Memory B cell (primary cell): Measurements from ENCODE around the gene TBC1D21.

Experiments used
- ATAC-seq: fragments of 150-1000 bp; cut with Tn5 transposase; 2 replicates; pipeline ENCODE4 v1.10.0; 2021; ENCODE audit warnings: low read depth, mild to moderate bottlenecking, moderate library complexity
- DNase-seq, 2 donors: peaks; one replicate each; pipeline ENCODE4 v3.0.0; 2022; ENCODE audit warnings: low spot score in 2 of 2
- H3K27ac Mint-ChIP-seq: one replicate; pipeline ENCODE4 v1.8.0; 2022; ENCODE audit warnings: mild to moderate bottlenecking, moderate library complexity, mixed read lengths
- H3K27me3 Mint-ChIP-seq: one replicate; pipeline ENCODE4 v1.8.0; 2022; ENCODE audit warnings: mixed read lengths
- H3K36me3 Mint-ChIP-seq: one replicate; pipeline ENCODE4 v1.8.0; 2022; ENCODE audit warnings: mild to moderate bottlenecking, mixed read lengths
- H3K4me1 Mint-ChIP-seq: one replicate; pipeline ENCODE4 v1.8.0; 2022; ENCODE audit warnings: mixed read lengths
- H3K4me3 Mint-ChIP-seq: one replicate; pipeline ENCODE4 v1.8.0; 2022; ENCODE audit warnings: mild to moderate bottlenecking, moderate library complexity, mixed read lengths
- H3K9me3 Mint-ChIP-seq: one replicate; pipeline ENCODE4 v1.8.0; 2022; ENCODE audit warnings: mixed read lengths

Gene TBC1D21

DNA sequence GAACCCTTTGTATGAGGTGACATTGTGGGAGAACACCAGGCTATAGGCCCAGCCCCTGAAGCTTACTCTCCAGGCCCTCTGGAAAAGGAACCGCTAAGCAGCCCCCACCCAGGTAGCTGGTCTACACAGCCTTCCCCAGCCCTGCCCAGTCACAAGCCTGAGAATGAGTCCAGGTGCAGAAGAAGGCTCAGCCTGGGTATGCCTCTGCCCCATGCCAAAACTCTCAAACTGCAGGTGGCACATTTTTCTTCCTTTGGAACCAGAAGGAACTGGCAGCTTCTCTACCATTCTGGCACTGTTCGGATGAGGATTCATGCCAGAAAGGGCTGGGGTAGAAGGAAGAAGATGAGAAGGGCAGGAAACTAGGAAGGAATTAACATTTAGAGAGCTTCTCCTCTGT is 23.7 kb upstream of the TBC1D21 start:
- no peak for ATAC-seq
- Mint-ChIP-seq H3K27ac (no peak overlapping the region), H3K4me3 (no peak overlapping the region)

DNA sequence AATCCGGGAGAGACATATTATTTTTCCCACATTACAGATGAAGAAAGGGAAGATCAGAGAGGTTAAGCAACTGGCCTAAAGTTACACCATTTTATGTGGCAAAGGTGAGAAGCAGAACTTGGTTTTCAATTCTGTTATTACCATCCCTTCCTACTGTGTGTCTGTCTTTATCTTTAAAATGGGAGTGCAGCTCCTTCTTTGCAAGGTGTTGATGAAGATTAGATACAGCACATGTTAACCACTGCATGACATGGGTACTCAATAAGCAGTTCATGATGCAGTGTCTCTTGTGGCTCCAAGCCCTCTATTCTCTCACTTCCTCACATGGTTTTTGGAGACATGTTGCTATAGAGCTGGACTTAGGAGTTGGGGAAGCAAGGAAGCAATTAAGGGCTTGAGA is 23.1 kb upstream of the TBC1D21 start:
- Mint-ChIP-seq H3K36me3 (no peaks in the 10 kb centered on the region), H3K4me1 (no peaks in the 10 kb centered on the region), H3K27ac (no peak overlapping the region), H3K27me3 (peaks cover 22% of the 10 kb centered on the region), H3K4me3 (no peak overlapping the region), H3K9me3 (peaks cover 4% of the 10 kb centered on the region)
- DNase-seq, result no peak
- ATAC-seq, result no peak

More for the DNA sequence above, 23.7 kb upstream of the TBC1D21 start:
- peaks cover 19% of the 10 kb centered on the region for H3K27me3 Mint-ChIP-seq
- no peaks in the 10 kb centered on the region for H3K36me3 Mint-ChIP-seq
- peaks cover 4% of the 10 kb centered on the region for H3K9me3 Mint-ChIP-seq
- H3K4me1 Mint-ChIP-seq, result no peaks in the 10 kb centered on the region
- DNase-seq, result no peak

DNA sequence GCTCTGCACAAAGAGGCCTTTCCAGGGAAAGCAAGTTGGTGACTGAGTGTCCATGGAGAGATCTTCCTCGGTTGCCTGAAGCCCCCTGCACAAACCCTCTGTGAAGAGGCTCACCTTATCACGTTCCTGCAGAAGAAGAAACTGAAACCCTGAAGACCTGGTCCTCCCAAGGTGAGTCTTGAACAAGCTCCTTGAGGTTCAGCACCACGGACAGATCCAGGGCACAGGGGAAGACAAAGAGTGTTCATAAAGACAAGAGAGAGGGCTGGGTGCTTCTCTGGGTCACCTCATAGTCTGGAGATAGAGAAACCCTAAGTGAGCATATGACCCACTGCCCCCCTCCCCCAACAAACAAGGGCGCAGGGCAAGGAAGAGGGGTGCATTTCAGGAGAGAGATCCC is 21.7 kb upstream of the TBC1D21 start:
- peaks cover 26% of the 10 kb centered on the region for H3K27me3 Mint-ChIP-seq
- no peaks in the 10 kb centered on the region for H3K36me3 Mint-ChIP-seq
- H3K4me3 Mint-ChIP-seq, result no peak overlapping the region
- DNase-seq (no peak), ATAC-seq (no peak)
- H3K27ac Mint-ChIP-seq, result no peak overlapping the region
- peaks cover 4% of the 10 kb centered on the region for H3K9me3 Mint-ChIP-seq
- no peaks in the 10 kb centered on the region for H3K4me1 Mint-ChIP-seq

GRCh38 chr15:73852507-73852906 is 20.9 kb upstream of the TBC1D21 start:
- H3K4me1 Mint-ChIP-seq, result no peaks in the 10 kb centered on the region
- H3K4me3 Mint-ChIP-seq, result no peak overlapping the region
- H3K27me3 Mint-ChIP-seq, result peaks cover 30% of the 10 kb centered on the region
- no peak overlapping the region for H3K27ac Mint-ChIP-seq
- no peak for DNase-seq
- no peak for ATAC-seq
- no peaks in the 10 kb centered on the region for H3K36me3 Mint-ChIP-seq
- H3K9me3 Mint-ChIP-seq, result peaks cover 4% of the 10 kb centered on the region

DNA sequence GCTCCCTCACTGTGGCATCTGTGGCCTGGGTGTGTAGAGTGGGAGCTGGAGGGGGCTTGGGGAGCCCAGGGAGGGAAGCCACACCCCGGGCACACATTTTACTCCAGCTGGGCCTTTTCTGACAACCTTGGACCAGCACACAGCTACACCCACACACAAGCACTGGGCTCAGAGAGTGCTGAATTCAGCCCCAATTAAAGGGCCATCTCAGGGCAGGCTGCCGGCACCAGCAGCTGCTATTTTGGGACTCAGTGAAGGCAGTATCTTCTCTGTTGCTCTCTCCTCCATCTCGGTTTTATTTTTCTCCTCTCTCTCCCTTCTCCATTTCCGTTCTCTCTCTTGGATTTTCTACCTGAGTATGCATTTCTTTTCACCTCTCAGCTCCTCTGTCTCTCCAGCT is 19.1 kb upstream of the TBC1D21 start:
- Mint-ChIP-seq H3K27me3 (peaks cover 36% of the 10 kb centered on the region), H3K27ac (no peak overlapping the region), H3K9me3 (peaks cover 4% of the 10 kb centered on the region), H3K36me3 (no peaks in the 10 kb centered on the region), H3K4me1 (no peaks in the 10 kb centered on the region), H3K4me3 (no peak overlapping the region)
- no peak for DNase-seq
- ATAC-seq, result no peak

DNA sequence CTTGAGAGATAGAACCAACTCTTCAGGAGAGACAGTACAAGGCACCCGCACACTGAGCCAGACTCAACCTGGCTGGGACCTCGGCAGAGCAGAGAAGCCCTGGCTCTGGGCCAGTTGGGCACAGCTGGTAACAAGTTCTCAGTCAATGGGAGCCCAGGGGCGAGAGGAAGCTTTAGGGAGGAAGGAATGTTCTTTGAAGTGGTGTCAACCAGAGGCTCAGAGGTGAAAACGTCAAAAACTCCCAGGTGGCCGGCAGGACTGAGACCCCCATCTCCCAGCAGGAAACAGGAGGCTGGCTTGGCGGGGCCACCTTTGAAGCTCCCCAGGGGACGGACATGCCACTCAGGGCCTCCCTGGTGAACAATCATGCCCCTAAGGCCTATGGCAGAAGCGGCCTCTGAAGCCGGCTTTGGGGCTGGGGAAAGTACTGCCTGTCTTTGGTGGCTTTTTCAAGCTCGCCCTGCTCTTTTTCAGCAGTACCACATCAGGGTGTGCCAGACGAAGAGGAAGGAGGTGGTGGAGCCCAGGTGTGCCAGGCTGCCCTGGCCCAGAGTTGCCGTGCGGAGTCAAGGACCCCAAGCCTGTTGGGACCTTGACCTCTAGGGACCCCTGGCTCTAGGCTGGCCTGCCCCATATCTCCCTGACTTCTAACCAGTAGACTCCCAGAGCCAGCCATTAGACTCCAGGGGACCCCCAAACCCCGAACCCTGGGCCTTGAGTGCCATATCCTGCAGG is 16.7 kb upstream of the TBC1D21 start:
- Mint-ChIP-seq H3K27ac (no peak overlapping the region), H3K4me3 (no peak overlapping the region), H3K27me3 (peaks cover 35% of the 10 kb centered on the region), H3K9me3 (peaks cover 2% of the 10 kb centered on the region), H3K4me1 (no peaks in the 10 kb centered on the region), H3K36me3 (no peaks in the 10 kb centered on the region)
- no peak for DNase-seq
- ATAC-seq, result no peak

GRCh38 chr15:73857193-73857920 is 16.0 kb upstream of the TBC1D21 start:
- Mint-ChIP-seq H3K4me1 (no peaks in the 10 kb centered on the region), H3K9me3 (no peaks in the 10 kb centered on the region), H3K36me3 (no peaks in the 10 kb centered on the region), H3K4me3 (no peak overlapping the region), H3K27me3 (peaks cover 34% of the 10 kb centered on the region), H3K27ac (no peak overlapping the region)
- no peak for DNase-seq
- ATAC-seq, result no peak

GRCh38 chr15:73858062-73858461 is 15.3 kb upstream of the TBC1D21 start:
- peaks cover 2% of the 10 kb centered on the region for H3K9me3 Mint-ChIP-seq
- H3K27ac Mint-ChIP-seq, result no peak overlapping the region
- no peaks in the 10 kb centered on the region for H3K4me1 Mint-ChIP-seq
- H3K36me3 Mint-ChIP-seq, result no peaks in the 10 kb centered on the region
- H3K27me3 Mint-ChIP-seq, result peaks cover 29% of the 10 kb centered on the region
- no peak for ATAC-seq
- DNase-seq, result no peak
- H3K4me3 Mint-ChIP-seq, result no peak overlapping the region

DNA sequence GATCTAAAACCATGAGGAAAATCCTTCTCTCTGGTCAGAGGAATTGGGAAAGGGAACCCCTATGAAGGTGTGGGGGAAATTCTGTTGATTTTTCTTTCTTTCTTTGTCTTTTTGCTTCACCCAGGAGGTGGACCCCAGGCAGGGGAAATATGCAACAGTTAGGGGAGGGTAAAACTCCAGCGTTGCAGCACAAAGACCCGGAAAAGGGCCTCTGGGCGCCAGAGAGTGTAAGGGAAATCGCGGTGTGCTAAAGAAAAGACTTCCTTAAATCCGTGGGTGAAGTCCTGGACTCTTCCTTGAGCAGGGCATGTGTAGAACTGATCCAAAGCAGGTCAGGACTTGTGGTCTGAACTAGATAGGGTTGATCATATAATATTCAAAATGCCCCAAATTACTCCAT is 11.1 kb upstream of the TBC1D21 start:
- Mint-ChIP-seq H3K9me3 (peaks cover 7% of the 10 kb centered on the region), H3K27ac (no peak overlapping the region), H3K27me3 (peaks cover 16% of the 10 kb centered on the region), H3K4me3 (no peak overlapping the region), H3K4me1 (no peaks in the 10 kb centered on the region), H3K36me3 (no peaks in the 10 kb centered on the region)
- no peak for DNase-seq
- no peak for ATAC-seq

GRCh38 chr15:73865379-73865778 is 8.0 kb upstream of the TBC1D21 start:
- peaks cover 8% of the 10 kb centered on the region for H3K27me3 Mint-ChIP-seq
- no peak for ATAC-seq
- no peak overlapping the region for H3K4me3 Mint-ChIP-seq
- no peaks in the 10 kb centered on the region for H3K36me3 Mint-ChIP-seq
- no peak for DNase-seq
- peaks cover 7% of the 10 kb centered on the region for H3K9me3 Mint-ChIP-seq
- H3K27ac Mint-ChIP-seq, result no peak overlapping the region
- H3K4me1 Mint-ChIP-seq, result no peaks in the 10 kb centered on the region

GRCh38 chr15:73865904-73866303 is 7.5 kb upstream of the TBC1D21 start:
- Mint-ChIP-seq H3K27me3 (peaks cover 10% of the 10 kb centered on the region), H3K36me3 (no peaks in the 10 kb centered on the region), H3K27ac (no peak overlapping the region), H3K4me1 (no peaks in the 10 kb centered on the region), H3K9me3 (peaks cover 7% of the 10 kb centered on the region), H3K4me3 (no peak overlapping the region)
- no peak for DNase-seq
- ATAC-seq, result no peak

DNA sequence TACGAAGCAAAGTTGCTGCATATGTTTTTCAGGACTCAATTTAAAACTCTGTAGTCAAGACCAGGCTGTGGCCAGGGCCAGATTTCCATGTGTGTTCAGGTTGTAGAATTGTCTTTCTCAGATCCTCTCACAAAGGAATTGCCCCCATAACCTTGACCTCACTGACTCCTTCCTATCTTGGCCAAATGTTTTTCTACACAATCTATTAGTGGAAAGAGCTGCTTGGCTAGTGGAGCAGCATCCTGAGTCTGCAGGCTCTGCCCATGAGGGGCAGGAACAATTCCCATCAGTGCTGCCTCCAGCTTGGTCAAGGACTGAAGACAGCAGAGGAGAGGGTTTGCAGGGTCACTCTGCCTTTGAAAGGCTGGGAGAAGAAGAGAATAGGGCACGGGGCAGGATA is 6.9 kb upstream of the TBC1D21 start:
- Mint-ChIP-seq H3K27ac (no peak overlapping the region), H3K4me3 (no peak overlapping the region), H3K9me3 (peaks cover 7% of the 10 kb centered on the region), H3K4me1 (no peaks in the 10 kb centered on the region), H3K36me3 (no peaks in the 10 kb centered on the region), H3K27me3 (peaks cover 12% of the 10 kb centered on the region)
- no peak for DNase-seq
- no peak for ATAC-seq

- ATAC-seq, result no peak
- Mint-ChIP-seq H3K9me3 (peaks cover 7% of the 10 kb centered on the region), H3K4me1 (no peaks in the 10 kb centered on the region), H3K4me3 (no peak overlapping the region), H3K27ac (no peak overlapping the region), H3K36me3 (no peaks in the 10 kb centered on the region), H3K27me3 (peaks cover 12% of the 10 kb centered on the region)
- no peak for DNase-seq
These were observed 6.4 kb upstream of the TBC1D21 start for GRCh38 chr15:73866881-73867410.

- ATAC-seq (no peak), DNase-seq (no peak)
- Mint-ChIP-seq H3K9me3 (peaks cover 7% of the 10 kb centered on the region), H3K4me1 (no peaks in the 10 kb centered on the region), H3K4me3 (no peak overlapping the region), H3K27me3 (peaks cover 14% of the 10 kb centered on the region), H3K27ac (no peak overlapping the region), H3K36me3 (no peaks in the 10 kb centered on the region)
These were observed 5.9 kb upstream of the TBC1D21 start for GRCh38 chr15:73867426-73867825.
